ENCODE results near the gene NADK2. TPM values are rescaled to one million over a fixed set of nuclear protein-coding genes. Genes with fewer than 3 reads are reported as not detected.

Gene NADK2
- total RNA-seq, 4 donors from 2014 or later, result 13.2 to 26.5 (median 18.9) TPM

DNA sequence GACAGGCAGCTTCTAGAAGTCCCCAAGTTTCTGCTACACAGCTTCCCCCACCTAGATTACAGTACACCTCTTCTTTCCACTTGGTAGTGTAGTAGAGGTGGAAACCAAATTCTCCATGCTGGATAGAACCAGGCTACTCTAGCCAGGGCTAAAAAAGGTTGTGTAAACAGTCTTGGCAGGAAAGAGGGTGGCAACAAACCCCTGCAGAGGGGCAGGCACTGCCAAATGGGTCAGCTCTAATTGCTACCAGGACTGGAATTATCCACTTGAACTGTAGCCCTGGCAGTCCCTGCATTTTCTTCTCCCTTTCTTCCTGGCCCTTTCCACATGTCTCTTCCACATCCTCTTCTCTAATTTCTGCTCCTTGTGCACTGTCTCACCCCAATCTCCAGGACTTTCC, 35.1 kb upstream of the NADK2 start:
- TF ChIP-seq, protein P1, sequence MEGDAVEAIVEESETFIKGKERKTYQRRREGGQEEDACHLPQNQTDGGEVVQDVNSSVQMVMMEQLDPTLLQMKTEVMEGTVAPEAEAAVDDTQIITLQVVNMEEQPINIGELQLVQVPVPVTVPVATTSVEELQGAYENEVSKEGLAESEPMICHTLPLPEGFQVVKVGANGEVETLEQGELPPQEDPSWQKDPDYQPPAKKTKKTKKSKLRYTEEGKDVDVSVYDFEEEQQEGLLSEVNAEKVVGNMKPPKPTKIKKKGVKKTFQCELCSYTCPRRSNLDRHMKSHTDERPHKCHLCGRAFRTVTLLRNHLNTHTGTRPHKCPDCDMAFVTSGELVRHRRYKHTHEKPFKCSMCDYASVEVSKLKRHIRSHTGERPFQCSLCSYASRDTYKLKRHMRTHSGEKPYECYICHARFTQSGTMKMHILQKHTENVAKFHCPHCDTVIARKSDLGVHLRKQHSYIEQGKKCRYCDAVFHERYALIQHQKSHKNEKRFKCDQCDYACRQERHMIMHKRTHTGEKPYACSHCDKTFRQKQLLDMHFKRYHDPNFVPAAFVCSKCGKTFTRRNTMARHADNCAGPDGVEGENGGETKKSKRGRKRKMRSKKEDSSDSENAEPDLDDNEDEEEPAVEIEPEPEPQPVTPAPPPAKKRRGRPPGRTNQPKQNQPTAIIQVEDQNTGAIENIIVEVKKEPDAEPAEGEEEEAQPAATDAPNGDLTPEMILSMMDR (IDR thresholded peaks at IDR 0.05), result no peak
- ATAC-seq (ENCODE audit: low FRiP score) (no peak), DNase-seq (ENCODE audit: low spot score) (no peak)

DNA sequence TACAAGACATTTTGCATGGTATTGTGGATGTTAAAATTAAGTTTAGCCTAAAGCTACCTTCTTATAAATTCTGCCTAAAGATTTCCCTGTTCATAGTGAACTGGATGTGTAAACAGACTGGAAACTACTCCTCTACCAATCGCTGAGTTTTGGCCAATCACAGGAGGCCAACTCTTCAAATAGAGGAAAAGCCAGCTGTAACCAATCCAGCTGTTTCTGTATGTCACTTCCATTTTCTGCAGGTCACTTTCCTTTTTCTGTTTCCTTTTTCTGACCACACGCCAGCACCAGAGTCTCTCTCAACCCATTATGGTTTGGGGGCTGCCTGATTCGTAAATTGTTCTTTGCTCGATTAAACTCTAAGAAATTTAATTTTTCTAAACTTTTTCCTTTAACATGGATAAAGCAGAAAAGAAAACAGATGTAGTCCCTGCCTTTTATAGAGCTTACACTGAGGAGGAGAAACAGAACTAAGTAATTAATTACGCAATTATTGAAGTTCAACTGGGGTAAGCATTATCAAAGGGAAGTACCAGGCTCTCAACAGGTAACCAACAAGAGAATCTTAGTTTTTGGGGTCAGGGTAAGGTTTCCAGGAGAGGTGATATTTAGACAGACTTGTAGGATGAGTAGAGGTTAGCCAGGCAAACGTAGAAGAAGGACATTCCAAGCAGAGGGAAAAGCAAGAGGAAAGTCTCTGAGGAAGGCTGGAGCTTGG, 32.2 kb upstream of the NADK2 start:
- TF ChIP-seq, protein P1 (IDR thresholded peaks at IDR 0.05), result no peak
- DNase-seq (ENCODE audit: low spot score) (no peak), ATAC-seq (ENCODE audit: low FRiP score) (no peak)

DNA sequence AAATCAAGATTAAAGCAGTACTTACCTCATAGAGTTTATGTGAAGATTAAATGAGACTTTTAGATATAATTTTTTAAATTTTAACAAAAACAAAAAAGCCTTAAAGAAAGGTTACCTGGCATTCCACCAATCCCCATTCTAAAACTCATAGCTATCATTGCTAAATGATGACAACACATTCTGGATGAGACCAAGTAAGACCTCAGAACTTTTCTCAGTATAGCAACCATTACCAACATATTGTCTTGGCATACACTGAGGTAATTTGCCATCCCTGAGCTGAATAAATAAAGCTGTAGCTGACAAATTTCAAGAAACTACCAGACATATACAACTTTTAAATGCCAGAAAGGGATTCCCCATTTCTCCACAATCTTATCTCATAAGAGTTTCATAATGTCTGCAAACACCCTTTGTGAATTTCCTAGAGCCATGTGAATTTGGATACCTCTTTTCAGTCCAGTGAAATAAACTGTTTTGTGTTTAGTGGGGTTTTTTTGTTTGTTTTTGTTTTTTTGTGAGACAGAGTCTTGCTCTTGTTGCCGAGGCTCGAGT, 30.5 kb upstream of the NADK2 start:
- DNase-seq (ENCODE audit: low spot score), result no peak
- TF ChIP-seq, protein P1 (IDR thresholded peaks at IDR 0.05), result no peak
- peak; percentile 72 for ATAC-seq (ENCODE audit: low FRiP score)

DNA sequence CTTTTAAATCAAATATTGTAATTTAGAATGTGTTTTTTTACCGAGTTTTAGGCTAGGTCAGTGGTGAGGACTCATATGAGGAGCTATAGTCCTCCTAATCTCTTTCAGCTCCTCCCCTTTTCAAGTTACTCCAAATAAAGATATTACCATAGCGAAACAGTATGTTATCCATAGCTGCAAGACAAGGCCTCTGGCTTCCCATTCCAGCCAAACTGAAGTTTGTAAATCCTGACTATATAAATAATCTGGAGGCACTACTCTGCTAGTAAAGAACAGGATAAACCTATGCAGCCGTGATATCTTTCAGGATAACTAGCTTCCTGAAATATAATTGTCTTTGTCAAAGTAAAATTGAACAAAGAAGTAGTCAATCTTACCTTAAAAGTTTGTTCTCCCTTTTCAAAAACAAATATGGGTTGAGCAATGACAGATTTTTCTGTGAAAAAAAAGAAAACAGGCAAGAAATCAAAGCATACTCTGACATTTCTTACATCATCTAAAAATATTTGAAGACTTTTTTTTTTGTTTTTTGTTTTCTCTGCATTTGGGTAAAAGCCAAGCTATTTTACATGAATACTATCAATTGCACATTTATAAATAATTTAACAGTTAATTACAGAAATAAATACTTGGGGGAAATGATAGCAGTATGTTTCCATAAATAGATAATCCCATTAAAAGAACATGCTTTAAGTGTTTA, 29.3 kb upstream of the NADK2 start:
- ATAC-seq (ENCODE audit: low FRiP score) (no peak), DNase-seq (ENCODE audit: low spot score) (no peak)
- TF ChIP-seq, protein P1 (IDR thresholded peaks at IDR 0.05), result no peak

DNA sequence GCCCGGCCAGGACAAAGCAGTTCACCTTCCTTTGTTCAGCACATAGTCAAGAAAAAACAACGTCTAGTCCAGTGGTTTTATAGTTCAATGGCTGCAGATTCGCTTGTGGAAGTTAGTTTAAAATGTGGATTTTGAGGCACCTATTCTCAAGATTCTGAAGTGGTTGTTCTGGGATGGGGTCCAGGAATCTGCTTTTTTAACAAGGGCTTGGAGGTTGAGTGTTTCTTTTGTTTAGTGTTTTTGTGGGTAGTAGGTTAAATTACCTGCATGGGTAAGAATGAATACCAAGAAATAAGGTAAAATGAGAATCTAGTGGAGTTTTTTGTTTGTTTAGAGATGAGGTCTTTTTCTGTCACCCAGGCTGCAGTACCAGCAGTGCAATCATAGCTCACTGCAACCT, 28.4 kb upstream of the NADK2 start:
- ATAC-seq (ENCODE audit: low FRiP score) (no peak), DNase-seq (ENCODE audit: low spot score) (no peak)
- TF ChIP-seq, protein P1 (IDR thresholded peaks at IDR 0.05), result no peak

DNA sequence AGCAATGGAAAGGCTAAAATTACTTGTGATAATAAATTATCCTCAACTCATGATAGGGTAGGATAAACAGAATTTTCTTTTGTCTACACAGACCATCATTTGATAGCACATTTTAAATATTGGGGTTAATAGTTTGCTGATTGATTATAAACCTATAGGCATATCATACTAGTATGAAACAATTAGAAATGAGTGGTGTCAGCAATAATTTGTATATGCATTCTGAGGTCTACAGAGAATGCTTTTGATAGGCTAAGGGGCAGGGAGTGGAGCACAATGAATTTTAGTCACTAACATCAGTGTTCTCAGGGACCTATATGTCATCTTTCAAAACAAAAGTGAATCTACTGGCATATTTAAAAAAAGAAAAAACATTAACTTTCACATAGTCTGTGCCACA, 27.8 kb upstream of the NADK2 start:
- DNase-seq (ENCODE audit: low spot score) (no peak), ATAC-seq (ENCODE audit: low FRiP score) (no peak)
- TF ChIP-seq, protein P1 (IDR thresholded peaks at IDR 0.05), result no peak

Measured in omental fat pad (tissue), 4 donors.